Skin epidermis (tissue), 12 donors: ENCODE measurements around the gene SPACA7.
"Not testable (repeated sequence)": the region's sequence is repeated elsewhere in the genome, so short reads cannot be mapped to it uniquely, and the experiment has no call there.

Source experiments
- H3K27ac ChIP-seq, 21 experiments: fragments of 200-600 bp; sonication (generic) in 11 of 21; one replicate each; pipeline ENCODE4 v1.5.0; 2020; ENCODE audit warnings: mild to moderate bottlenecking in 3 of 21, inconsistent platforms in 2 of 21, moderate library complexity in 2 of 21
- H3K4me3 ChIP-seq, 7 experiments: fragments of 200-600 bp; sonication (generic) in 2 of 7; one replicate each; pipeline ENCODE4 v1.5.0; 2020; ENCODE audit warnings: inconsistent platforms in 2 of 7, mild to moderate bottlenecking in 2 of 7, moderate library complexity in 1 of 7

SPACA7 gene

DNA sequence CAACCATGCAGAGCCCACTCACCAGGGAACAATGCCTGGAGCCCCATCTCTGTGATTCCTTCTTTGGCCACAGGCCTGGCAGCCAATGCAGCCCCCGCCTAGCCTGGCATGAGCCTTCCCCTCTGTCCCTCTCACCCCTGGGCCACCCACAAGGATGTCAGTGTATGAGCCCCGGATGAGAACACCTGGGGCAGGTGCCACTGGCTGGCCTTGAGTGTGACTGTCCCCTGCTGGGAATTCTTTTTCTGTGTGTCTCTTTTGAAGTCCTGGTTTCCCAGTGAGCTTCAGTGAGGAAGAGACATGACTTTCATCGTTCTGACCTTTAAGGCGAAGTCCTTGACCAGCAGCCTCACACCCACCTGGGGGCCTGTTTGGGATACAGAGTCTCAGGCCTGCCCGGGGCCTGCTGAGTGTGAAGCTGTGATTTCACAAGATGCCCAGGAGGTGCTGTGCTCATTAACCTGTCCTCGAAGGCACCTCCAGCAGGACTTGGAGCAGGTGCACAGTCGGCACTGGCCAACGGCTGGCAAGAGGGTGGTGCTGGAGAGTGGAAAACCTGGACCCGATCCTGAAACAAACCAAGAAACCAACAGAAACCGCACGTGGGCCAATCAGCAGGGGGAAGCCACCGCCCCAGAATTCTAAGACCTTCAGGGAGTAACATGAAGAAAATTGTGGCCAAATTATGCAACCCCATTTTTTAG, 27.4 kb upstream of the SPACA7 start:
- H3K27ac ChIP-seq, result no peak overlapping the region
- H3K4me3 ChIP-seq, result no peak overlapping the region

DNA sequence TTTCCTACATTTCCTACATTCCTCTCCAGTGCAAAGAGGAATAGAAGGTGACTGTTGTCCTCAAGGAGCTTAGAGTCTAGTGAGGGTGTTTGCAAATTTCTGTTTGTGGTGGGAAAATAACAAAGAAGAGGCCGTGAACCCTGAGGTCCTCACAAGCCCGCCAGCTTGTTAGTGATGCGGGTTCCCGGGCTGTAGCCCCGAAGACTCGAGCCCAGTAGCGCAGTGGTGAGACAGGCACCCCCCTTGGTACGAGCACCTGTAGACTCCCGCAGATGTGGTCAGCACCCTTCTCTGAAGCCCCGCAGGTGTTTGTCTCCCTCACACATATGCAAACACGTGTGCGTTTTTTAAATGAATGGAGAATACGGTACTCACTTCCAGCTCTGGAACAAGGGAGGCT, 26.5 kb upstream of the SPACA7 start:
- Histone ChIP-seq H3K4me3 (no peak overlapping the region), H3K27ac (no peak overlapping the region)

DNA sequence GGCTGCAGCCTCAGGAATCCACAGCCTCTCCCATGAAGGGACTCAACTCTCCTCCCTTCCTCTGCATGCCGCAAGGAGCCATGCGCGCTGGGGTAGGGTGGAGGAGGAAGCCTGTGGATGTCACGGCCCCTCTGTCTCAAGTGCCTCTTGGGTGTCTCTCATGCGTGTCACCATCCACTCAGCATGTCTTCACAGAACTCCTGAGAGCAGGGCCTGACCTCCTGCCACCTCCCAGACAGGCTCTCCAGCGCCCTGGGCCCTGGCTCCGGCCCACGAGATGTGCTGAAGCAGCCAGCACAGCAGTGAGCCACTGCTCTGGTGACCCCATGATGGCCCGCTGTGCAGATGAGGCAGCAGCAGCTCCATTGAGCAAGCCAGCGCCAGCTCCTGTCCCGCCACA, 25.9 kb upstream of the SPACA7 start:
- Histone ChIP-seq H3K27ac (no peak overlapping the region), H3K4me3 (no peak overlapping the region)

DNA sequence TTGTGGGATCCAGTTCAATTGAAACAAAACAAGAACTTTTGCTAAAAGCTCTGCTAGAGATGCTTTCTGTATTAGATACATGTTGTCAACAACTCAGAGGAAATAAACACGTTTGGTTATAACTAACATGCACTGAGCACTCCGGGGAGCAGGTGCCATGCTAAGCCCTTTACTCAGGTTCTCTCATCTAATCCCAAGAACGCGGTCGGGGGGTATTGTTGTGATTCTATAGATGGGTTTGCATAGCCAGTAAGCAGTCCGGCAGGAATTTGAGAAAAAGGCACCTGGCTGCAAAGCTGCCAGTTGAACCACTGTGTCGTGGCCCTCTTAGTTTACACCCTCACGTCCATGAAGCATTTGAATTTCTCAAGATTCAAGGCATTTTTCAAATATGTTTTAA, 24.3 kb upstream of the SPACA7 start:
- Histone ChIP-seq H3K27ac (no peak overlapping the region), H3K4me3 (no peak overlapping the region)

DNA sequence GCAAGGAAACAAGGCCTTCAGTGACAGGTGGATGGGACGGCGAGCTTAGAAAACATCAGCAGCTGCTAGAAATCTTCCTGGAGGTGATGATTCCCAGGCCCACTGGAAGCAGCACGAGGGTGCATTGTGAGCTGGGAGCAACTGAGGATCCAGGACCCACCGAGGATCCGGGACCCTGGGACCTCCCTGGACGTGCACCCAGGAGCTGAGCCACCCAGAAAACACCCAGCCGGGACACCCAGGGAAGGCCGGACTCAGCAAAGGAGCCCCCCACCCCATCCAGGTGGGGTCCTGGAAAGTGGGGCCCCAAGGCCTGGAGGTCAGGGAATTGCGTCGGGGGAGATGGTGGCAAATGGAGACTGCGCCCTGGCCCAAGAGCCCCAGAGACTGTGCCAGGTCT, 22.3 kb upstream of the SPACA7 start:
- H3K27ac ChIP-seq, result no peak overlapping the region
- H3K4me3 ChIP-seq, result no peak overlapping the region

DNA sequence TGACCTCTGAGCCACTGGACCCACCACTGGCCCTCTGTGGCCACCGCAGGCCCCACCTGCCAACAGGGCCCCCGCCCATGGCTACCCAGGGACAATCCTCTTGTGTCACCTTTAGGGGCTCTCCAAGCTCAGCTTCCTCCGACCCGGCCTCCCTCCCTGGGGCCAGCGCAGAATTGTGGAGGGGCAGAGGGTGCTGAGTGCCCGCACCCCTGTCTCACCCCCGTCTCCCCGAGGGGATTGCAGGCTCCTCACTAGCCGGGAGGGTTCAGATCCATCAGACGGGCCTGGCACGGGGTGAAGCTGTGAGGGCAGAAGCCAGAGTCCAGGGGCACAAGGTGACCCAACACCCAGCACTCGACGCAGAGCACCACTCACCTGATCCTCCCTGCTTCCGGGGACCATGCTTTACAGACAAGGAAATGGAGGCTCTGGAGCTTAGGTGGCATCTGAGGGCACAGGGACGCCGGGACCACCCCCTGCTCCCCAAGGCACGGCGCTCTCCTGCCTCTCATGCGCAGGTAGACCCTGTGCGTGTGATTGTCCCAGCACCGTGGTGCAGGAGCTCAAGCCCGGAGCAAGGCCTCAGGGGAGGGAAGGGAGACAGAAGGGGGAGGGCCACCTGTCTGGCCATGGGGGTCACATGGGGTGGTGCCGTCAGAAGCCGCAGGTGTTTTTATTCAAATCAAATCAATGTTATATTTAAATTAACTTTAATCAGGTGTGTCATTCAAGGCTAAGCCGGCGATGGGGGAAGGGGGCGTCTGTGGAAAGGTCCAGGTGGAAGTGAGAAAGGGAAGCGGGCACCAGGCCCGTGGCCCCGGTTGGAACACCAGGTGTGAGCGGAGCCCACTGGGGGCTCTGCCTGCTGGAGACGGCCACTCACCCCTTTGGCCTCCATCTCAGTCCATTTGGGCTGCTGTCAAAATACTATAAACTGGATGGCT, 21.6 kb upstream of the SPACA7 start:
- no peak overlapping the region for H3K4me3 ChIP-seq
- no peak overlapping the region for H3K27ac ChIP-seq

DNA sequence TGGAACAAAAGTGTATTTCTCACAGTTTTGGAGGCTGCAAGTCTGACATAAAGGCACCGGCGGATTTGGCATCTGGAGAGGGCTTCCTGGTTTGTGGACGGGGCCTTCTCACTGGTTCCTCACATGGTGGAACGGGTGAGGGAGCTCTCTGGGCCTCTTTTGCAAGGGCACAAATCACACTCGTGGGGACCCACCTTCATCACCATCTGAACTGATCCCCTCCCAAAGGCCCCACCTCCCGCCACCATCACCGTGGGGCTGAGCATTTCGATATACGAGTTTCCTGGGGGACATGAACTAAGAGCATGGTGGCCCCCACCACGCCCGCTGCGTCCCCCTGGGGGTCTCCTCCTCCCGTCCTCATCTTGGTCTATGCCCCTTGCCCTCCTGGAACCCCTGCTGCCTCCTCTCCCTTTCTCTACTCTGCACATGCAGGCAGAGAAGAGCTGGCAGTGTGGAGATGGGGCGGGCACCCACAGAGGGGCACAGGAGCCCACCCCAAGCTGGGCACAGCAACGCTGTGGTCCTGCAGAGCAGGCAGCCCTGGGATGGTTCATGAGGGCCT, 20.8 kb upstream of the SPACA7 start:
- Histone ChIP-seq H3K4me3 (no peak overlapping the region), H3K27ac (no peak overlapping the region)

DNA sequence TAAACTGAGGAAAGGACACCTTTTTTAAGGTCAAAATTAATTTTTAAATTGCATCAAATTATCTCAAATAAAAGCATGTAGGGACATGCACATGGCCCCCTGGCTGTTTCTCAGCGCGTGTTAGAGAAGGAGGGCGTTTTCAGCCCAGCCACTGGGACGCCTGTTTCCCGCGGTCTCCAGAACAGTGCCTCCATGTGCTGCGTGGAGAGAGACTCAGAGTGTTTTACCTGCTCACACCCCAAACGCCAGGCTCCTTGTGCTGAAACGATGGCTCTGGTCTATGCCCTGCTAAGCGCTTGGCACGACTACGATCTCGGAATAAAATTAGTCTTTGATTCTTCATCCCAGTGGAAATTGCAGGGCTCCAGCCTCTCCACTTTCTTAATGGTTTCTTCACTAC, 20.0 kb upstream of the SPACA7 start:
- Histone ChIP-seq H3K4me3 (no peak overlapping the region), H3K27ac (no peak overlapping the region)

DNA sequence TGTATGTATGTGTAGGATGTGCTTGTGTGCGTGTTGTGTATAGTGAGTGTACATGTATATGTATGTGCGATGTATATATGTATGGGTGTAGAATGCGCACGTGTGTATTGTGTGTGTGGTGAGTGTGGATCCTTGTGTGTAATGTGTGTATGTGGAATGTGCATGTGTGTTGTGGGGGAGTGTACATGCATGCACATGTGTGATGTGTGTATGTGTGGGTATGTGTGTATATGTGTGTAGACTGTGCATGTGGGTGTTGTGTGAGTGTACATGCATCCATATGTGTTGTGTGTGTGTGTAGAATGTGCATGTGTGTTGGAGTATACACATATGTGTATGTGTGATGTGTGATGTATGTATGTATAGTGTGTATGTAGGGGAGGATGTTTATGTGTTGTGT, 18.0 kb upstream of the SPACA7 start:
- no peak overlapping the region for H3K27ac ChIP-seq
- no peak overlapping the region for H3K4me3 ChIP-seq

DNA sequence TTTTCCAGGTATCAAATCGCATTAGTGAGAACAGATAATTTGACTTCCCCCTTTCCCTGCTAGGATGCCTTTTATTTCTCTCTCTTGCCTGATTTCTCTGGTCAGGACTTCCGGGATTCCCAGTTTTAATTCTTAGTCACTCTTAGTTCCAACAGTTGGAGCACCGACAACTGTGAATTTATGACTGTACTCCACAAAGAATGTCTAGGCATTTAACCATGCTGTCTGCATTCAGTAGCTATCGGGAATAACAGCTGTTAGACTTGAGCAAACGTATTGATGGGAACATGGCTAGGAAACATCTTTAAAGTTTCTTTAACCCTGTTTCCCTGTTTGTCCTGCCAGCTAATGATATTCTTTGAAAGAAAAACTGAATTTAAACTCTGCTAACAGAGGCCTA, 14.1 kb upstream of the SPACA7 start:
- H3K27ac ChIP-seq, result no peak overlapping the region
- no peak overlapping the region for H3K4me3 ChIP-seq

DNA sequence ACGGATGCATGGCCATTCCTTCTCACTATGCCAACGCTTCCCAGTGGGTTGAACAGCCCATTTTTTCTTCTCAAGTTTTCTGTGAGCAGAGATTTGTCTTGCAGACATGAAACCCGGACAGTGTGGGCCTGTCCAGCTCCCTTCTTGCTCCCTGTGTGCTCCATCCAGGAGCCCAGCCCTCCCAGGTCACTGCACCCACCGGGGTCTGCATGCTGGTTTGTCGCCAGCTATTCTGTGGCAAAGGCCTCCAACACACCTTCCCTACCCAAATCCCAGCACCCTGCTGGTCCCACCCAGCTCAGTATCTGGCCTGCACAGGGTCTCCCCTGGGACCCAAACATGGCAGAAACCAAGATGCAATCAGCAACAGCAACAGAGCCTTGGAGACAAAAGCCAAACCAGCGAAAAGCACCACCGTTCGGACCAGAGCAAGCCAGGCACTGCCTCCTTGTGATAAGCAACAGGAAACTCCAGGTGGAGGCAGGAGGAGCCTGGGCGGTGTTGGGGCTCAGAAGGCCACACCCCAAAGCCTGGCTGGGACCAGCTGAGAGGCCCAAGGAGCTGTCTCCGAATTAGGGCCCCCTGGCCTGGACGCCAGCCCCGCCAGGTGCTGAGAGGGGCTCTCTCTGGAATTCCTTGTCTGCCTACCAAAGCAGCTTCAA, 12.2 kb upstream of the SPACA7 start:
- no peak overlapping the region for H3K27ac ChIP-seq
- H3K4me3 ChIP-seq, result no peak overlapping the region

DNA sequence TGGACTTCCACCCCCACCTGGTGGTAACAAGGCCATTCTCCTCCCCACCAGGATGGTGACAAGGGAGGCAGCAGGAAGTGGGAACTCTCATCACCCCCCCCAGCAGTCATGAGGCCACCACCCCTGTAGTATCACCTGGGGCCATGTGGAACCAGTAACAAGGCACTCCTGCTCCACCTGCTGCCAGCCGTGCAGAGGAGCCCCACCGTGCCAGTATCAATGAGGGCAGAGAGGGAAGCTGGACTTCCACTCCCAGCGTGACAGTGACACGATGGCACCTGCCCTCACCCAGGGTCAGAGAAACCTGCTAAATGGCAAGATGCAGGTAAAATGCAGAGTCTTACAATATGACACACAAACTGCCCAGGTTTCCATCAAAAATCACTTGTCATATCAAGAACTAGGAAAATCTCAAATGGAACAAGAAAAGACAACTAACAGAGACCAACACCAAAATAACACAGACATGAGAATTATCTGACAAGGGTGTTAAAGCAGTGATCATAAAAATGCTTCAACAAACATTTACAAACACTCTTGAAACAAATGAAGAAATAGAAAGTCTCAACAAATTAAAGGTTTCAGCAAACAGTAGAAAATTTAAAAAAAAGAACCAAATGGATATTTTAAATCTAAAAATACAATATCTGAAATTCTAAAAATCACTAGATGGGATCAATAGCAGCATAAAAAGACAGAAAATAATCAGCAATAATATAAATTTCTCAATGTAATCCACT, 9.1 kb upstream of the SPACA7 start:
- Histone ChIP-seq H3K27ac (no peak overlapping the region), H3K4me3 (no peak overlapping the region)

DNA sequence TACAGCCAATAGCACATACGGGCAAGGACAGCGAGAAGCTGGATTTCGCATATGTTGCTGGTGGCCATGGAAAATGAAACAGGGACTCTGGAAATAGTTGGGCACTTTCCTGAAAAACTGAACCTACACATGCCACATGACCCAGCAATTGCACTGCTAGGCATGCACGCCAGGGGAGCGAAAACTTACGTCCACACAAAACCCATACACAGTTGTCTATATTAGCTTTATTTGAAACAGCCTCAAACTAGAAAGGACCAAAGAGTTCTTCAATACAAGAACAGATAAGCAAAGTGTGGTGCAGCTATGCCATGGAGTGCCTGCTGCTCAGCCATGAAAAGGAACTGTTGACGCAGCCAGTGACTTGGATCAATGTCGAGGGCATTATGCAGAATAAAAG, 7.3 kb upstream of the SPACA7 start:
- no peak overlapping the region for H3K4me3 ChIP-seq
- no peak overlapping the region for H3K27ac ChIP-seq

DNA sequence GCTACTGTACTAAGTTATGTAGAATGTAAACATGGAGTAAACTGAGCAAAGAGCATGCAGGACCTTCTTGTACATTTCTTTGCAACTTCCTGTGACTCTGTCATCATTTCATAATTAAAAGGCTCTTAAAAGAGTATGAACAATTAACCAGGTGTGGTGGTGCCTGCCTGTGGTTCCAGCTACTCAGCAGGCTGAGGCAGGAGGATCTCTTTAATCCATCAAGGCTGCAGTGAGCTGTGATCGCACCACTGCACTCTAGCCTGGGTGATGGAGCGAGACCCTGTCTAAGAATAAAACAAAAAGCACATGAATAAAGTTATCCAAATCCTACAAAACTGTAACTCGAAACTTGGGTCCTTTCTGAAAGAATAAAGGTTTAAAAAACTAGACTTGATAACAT, 5.8 kb upstream of the SPACA7 start:
- Histone ChIP-seq H3K4me3 (no peak overlapping the region), H3K27ac (no peak overlapping the region)

DNA sequence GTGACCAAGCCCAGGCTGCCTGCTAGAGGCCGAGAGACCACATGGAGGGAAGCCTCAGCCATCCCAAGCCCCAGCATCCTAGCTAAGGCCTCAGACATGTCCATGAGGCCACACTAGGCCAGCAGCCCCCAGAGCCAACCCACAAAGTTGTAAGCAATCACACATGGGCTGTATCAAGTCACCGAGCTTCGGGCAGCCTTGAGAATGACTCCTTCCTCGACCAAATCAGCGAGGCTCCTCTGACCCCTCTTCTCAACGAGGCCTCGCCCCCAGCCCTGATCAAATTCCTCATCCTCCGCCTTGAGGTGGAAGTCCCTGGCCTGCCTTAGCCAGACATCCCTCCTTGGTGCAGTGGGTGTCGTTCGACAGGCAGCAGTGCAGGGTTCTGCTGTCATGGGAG, 1.9 kb upstream of the SPACA7 start:
- Histone ChIP-seq H3K4me3 (no peak overlapping the region), H3K27ac (no peak overlapping the region)

DNA sequence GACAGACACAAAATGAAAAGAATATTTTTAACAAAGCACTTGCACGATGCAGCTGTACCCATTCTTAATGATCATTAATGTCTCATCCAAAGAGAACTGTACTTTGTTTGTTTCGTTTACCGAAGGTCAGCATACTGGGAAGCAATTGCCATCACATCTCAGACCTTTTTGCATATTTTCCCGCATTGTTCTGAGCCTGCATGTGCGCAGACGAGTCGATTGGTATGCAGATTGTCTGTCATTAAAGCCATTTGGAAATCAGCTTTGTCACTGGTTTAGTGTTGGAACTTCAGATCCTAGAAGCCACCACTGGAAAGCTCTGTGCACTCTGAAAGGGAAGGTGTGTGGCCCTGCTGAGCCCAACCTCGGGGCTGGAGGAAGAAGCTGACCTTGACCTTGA, 15.6 kb downstream of the SPACA7 start:
- H3K27ac ChIP-seq, result no peak overlapping the region
- H3K4me3 ChIP-seq, result no peak overlapping the region

DNA sequence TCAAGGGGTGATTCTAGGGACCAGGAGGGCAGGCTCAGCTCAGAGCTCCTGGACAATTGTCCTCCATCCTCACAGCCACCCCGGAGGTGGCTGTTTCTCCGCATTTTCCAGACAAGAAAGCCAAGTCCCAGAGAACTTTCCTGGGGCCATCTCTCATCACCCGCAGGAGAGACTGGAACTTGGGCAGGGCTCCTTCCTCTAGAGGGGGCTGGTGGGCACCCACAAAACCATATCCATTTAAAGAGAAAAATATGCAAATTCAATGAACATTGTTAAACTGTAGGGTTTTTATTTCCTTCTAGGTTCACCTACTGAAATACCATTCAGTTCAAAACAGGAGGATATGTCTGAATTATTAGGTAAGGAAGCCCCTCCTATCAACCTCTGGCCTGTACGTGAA, 16.6 kb downstream of the SPACA7 start:
- H3K27ac ChIP-seq, result no peak overlapping the region
- no peak overlapping the region for H3K4me3 ChIP-seq

DNA sequence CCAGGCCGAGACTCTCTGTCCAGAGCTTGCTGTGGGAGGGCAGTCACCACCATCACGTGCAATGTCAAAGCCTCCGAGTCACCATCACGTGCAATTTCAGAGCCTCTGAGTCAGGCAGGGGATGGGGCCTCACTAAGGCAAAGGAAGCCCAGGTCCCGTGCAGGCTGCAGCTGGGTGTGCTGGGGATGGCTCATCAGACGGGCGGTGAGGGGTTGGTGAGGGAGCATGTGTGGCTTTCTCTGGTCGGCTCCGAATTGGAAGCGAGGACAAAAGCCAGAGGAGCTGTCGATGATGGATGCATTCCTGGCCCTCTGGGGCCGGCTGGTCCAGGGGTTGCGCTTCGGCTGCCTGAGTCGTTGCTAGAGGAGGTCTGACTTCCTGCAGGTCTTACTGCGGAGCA, 18.9 kb downstream of the SPACA7 start:
- not testable (repeated sequence) for H3K4me3 ChIP-seq, H3K27ac ChIP-seq

DNA sequence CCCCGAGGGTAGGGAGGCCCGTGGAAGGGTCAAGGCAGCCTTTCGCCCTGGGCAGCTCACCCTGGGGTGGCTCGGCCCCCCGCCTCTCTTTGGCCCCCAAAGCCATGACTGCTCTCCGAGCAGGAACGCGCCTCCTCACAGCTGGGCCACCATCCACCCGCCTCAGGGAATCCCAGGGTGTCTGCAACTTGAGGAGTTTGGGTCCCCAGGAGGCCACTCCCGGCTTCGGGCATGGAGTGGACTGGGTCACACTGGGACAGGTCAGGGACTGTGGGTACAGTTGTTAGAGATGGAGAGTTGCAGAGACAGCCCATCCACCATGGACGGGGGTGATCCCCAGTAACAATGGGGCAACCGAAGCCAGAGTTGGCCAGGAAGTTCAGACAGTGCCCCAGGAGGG, 19.8 kb downstream of the SPACA7 start:
- not testable (repeated sequence) for H3K27ac ChIP-seq, H3K4me3 ChIP-seq

DNA sequence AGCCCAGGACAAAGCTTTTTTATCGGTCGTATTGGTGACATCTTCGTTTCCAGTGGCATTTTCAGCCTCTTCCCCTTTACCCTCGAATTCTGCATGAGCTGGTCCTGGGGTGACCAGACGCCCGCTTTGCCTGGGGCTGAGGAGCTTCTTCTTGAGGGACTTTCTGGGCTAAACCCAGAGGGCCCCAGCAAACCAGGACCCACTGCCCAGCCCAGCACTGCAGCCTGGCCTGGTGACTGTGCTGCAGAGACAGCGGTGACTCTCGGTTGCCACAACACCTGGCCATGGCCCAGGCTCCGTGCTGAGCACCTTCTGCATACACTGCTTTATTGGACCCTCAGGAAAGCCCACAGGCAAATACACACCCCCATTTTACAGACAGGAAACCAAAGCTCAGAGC, 21.0 kb downstream of the SPACA7 start:
- Histone ChIP-seq H3K4me3 (no peak overlapping the region), H3K27ac (no peak overlapping the region)
